Epithelial cell of prostate (primary cell): ENCODE results near the gene RGS7.
A peak's percentile ranks its signal among the peaks of the same experiment; 100 is the strongest.
"Not testable (repeated sequence)": the region's sequence is repeated elsewhere in the genome, so short reads cannot be mapped to it uniquely, and the experiment has no call there.

Experiments
- DNase-seq: peaks from one replicate; pipeline ENCODE4 v3.0.0-alpha.2; 2011; ENCODE audit warnings: low read depth, low spot score
- H3K27ac ChIP-seq: fragments of 450-650 bp; 2 replicates; pipeline ENCODE4 v1.5.1; 2017; ENCODE audit warnings: mild to moderate bottlenecking

Gene RGS7

GRCh38 chr1:240882656-240883308 is 474.2 kb downstream of the RGS7 start:
- not testable (repeated sequence) for H3K27ac ChIP-seq, DNase-seq

- DNase-seq = no peak
- H3K27ac ChIP-seq = no peak overlapping the region
These were observed 478.4 kb downstream of the RGS7 start for GRCh38 chr1:240878631-240879030.

GRCh38 chr1:240877605-240878004 is 479.4 kb downstream of the RGS7 start:
- DNase-seq = no peak
- no peak overlapping the region for H3K27ac ChIP-seq

DNA sequence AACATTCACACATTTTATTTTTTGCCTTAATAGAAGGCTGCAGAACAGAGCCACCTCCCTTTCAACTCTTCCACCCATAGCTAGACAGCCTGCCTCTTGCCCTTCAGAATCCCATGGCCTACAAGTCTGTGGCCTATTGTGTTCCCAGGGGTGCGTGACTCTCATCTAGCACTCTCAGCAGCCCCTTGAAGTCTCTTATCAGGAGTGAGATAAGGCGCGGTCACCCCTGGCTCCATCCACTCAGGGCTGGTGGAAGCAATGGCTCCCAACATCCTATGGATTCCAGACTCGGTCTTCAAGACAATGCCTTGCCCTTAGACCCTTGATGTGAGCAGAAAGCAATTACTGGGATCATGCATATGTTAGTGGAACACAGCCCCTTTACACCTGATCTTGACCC is 480.9 kb downstream of the RGS7 start:
- H3K27ac ChIP-seq = no peak overlapping the region
- no peak for DNase-seq

DNA sequence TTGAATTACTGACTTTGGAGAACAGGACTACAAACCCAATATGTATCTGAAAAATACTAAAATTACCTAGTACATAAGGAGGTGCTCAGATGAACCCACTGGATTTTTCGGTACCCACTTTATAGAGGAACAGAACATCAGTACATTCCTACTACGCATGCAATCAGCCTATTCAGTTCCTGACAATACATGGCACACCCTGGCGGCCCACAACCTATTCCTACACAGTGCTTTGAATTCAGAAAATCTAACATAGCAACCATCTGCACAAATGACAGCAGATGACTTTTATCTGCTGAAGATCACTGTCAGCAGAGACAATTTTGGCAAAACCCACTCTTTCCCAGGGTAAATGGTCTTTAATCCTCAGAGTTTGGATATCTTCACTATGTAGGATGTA is 487.9 kb downstream of the RGS7 start:
- H3K27ac ChIP-seq = no peak overlapping the region
- no peak for DNase-seq

- H3K27ac ChIP-seq = no peak overlapping the region
These were observed 490.3 kb downstream of the RGS7 start for GRCh38 chr1:240866724-240867123.

DNA sequence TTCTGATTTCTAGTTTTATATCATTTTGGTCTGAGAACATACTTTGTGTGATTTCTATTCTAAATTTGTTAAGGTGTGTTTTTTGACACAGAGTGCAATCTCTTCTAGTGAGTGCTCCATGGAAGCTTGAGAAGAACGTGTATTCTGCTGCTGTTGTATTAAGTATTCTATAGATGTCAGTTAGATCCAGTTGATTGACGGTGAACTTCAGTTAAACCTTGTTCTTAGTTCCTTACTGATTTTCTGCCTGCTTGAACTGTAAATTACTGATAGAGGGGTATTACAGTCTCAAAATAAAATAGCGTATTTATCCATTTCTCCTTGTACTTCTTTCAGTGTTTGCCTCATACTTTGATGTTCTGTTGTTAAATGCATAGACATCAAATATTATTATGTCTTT is 497.0 kb downstream of the RGS7 start:
- DNase-seq = no peak
- H3K27ac ChIP-seq = no peak overlapping the region

More at GRCh38 chr1:240866724-240867123, 490.3 kb downstream of the RGS7 start:
- no peak for DNase-seq

DNA sequence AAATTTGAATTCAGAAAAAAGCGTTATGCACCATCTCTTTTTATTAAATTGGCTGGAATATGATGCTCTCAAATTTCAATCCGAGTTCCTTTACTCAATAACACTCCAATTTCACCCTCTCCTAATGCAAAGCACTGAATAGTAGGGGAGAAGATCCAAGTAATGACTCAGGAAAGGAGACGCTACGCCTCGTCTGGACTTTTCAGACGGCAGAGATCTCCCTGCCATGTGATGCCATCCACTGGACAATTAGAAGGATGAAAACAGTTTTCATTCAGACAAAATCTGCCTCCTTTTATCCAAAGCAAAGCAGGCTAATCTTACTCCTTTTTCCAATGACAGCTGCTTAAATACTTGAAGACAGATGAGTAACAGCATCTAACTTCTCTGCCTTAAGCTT is 502.6 kb downstream of the RGS7 start:
- no peak overlapping the region for H3K27ac ChIP-seq
- DNase-seq = no peak

GRCh38 chr1:240847325-240847724 is 509.7 kb downstream of the RGS7 start:
- no peak for DNase-seq
- no peak overlapping the region for H3K27ac ChIP-seq

DNA sequence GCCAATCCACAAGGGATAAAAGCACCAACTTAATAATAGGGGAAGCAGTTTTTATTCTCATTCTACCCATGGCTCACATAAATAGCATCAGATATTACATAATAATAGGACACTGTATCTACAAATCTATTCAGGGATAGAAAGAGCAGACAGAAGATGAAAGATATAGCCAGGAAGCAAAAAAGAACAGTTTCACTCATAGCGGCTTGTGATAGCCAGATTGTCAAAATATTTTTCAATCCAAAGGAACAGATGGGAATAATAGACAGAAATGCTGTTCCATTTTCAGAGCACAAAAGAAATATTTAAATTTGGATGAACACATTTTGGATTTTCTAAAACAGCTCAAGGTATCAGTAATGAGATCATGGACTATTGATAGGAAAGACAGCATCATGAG is 512.5 kb downstream of the RGS7 start:
- DNase-seq = no peak
- H3K27ac ChIP-seq = no peak overlapping the region

GRCh38 chr1:240843798-240844197 is 513.2 kb downstream of the RGS7 start:
- DNase-seq = no peak
- no peak overlapping the region for H3K27ac ChIP-seq

DNA sequence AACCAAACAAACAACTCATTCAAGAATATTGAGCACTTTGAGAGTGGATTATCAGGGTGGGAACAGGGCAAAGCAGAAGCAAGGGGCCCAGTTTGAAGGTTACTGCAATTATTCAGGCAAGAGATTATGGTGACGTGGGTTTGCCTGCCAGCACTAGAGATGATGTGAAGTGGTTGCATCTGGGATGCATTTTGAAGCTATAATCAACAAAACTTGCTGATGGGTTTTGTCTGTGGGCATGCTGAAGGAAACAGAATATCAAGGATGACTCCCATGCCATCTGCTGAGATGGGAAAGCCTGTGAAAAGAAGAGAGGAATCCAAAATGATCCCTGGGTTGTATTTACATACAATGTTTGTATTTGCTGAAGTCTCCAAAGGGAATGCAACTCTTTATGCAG is 520.7 kb downstream of the RGS7 start:
- no peak overlapping the region for H3K27ac ChIP-seq
- DNase-seq = no peak

DNA sequence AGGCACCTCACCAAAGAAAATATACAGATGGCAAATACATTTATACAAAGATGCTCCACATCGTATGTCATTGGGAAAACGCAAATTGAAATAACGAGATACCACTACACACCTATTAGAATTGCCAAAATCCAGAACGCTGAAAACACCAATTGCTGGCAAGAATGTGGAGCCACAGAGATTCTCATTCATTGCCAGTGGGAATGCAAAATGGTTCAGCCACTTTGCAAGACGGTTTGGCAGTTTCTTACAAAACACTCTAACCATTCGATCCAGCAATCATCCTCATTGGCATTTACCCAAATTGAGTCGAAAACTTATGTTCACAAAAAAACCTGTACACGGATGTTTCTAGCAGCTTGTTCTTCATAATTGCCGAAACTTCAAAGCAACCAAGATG is 521.7 kb downstream of the RGS7 start:
- DNase-seq = no peak
- no peak overlapping the region for H3K27ac ChIP-seq

- no peak for DNase-seq
- no peak overlapping the region for H3K27ac ChIP-seq
These were observed 523.9 kb downstream of the RGS7 start for GRCh38 chr1:240833075-240833474.

DNA sequence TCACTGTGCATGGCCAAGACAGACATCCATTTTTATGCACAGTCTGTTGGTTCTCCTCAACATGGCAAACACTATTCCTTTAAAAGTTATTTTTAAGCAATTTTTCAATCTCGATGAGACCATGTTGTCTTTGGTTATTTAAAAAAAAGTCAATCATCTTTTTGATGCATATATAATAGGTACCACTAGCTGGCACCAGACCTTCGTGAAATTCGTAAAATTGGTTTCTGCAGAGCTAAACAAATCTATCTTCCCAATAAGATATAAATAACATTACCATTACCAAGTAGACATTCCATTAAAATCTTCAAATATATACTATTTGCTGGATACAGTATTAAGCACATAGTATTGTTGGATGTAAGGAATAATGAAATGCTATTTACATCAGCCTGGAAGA is 525.1 kb downstream of the RGS7 start:
- H3K27ac ChIP-seq = no peak overlapping the region
- DNase-seq = no peak

- peak; percentile 43 for DNase-seq
- no peak overlapping the region for H3K27ac ChIP-seq
These were observed 525.8 kb downstream of the RGS7 start for GRCh38 chr1:240831191-240831631.

- no peak for DNase-seq
- no peak overlapping the region for H3K27ac ChIP-seq
These were observed 527.5 kb downstream of the RGS7 start for GRCh38 chr1:240829487-240829886.

- no peak for DNase-seq
- H3K27ac ChIP-seq = no peak overlapping the region
These were observed 529.2 kb downstream of the RGS7 start for GRCh38 chr1:240827786-240828185.

DNA sequence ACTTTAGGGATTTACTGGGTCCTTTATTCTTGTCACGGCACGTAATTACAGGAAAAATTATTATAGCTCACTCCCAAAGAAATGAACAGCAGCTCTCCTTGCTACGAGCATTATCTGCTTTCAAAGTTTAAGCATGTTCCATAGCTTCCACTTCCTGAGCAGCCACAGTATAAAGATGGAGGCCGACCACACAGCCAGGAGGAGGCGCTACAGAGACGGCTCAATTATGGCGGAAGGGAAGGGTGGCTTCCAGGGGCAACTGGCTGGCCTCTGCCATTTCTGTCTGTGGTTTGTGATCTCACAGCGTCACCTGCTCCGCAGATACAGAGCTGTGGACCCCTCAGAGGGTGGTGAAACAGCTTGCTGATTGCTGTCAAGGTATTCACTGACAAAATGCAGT is 532.8 kb downstream of the RGS7 start:
- no peak for DNase-seq
- H3K27ac ChIP-seq = no peak overlapping the region

GRCh38 chr1:240823357-240823756 is 533.6 kb downstream of the RGS7 start:
- DNase-seq = no peak
- H3K27ac ChIP-seq = no peak overlapping the region

DNA sequence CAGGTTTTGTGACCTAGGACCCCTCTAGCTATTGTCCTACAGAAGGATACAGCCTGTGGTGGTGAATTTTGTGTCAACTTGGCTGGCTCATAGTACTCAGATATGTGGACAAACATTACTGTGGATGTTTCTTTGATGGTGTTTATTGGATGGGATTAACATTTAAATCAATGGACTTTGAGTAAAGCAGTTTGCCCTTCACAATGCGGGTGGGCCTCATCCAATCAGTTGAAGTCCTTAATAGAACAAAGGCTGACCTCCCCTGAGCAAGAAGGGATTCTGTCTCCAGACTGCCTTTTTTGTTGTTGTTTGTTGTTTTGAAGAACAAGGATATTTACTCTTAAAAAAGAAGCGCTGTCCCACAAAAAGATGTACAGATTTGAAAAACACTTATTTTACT is 535.1 kb downstream of the RGS7 start:
- no peak for DNase-seq
- H3K27ac ChIP-seq = no peak overlapping the region

DNA sequence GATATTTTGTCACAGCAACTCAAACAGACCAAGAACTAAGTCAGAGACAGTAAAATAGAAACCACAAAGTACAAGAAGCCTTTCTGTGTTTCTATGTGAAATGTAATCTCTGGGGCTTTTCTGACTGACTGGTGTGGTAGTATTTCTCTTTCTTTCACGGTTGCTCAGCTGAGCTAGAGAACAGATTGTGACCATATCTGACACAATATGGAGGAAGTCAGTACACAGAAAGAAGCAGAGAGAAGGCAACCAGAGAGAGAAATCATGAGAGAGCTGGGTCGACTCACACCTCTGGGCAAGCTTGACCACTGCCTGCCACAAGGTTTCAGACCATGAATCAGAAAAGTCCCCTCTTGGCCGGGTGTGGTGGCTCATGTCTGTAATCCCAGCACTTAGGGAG is 536.2 kb downstream of the RGS7 start:
- H3K27ac ChIP-seq = no peak overlapping the region
- DNase-seq = no peak

DNA sequence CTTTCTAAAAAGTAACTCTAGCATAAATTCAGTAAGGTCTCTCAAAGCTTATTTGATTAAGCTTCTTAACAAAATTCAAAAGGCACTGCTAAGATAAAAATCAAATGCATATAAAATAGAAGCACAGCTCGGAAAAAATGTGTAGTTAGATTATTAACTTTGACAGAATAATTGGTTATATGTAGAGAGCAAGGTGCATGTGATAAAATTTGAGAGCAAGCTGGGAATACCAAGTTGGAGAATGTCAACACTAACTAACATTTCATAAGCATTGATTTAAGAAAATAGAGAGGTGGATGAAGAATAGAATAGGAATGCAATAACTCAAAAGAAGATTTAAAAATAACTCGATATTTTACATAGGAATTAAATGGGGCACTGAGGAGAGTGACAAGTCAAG is 540.5 kb downstream of the RGS7 start:
- H3K27ac ChIP-seq = no peak overlapping the region
- no peak for DNase-seq
